Hepatocyte (in vitro differentiated cells): Measurements from ENCODE around the gene EIF4E1B. TPM values are rescaled to one million over a fixed set of nuclear protein-coding genes. Genes with fewer than 3 reads are reported as not detected.

Experiments
- DNase-seq: peaks from one replicate; pipeline ENCODE4 v3.0.0-alpha.2; 2016; ENCODE audit warnings: low spot score
- H2AFZ ChIP-seq: fragments of 200-600 bp; sonication (generic); 2 replicates; pipeline ENCODE4 v1.6.0; 2016; ENCODE audit warnings: antibody characterized with exemption, mild to moderate bottlenecking
- H3K27ac ChIP-seq: fragments of 200-600 bp; sonication (generic); 2 replicates; pipeline ENCODE4 v1.5.1; 2016; ENCODE audit warnings: mild to moderate bottlenecking
- H3K27me3 ChIP-seq: fragments of 200-600 bp; sonication (generic); 2 replicates; pipeline ENCODE4 v1.6.1; 2016
- H3K36me3 ChIP-seq: fragments of 200-600 bp; sonication (generic); replicated peaks from 2 replicates; pipeline ENCODE4 v1.5.1; 2016; ENCODE audit warnings: low read depth; ENCODE audit not compliant: insufficient read depth
- H3K4me1 ChIP-seq: fragments of 200-600 bp; sonication (generic); 2 replicates; pipeline ENCODE4 v1.5.1; 2016; ENCODE audit warnings: mild to moderate bottlenecking, moderate library complexity; ENCODE audit not compliant: insufficient read depth
- H3K4me2 ChIP-seq: fragments of 200-600 bp; sonication (generic); 2 replicates; pipeline ENCODE4 v1.6.0; 2016
- H3K4me3 ChIP-seq: fragments of 200-600 bp; sonication (generic); 2 replicates; pipeline ENCODE4 v1.5.1; 2016; ENCODE audit warnings: mild to moderate bottlenecking
- H3K79me2 ChIP-seq: fragments of 200-600 bp; sonication (generic); 2 replicates; pipeline ENCODE4 v1.6.0; 2017; ENCODE audit warnings: mild to moderate bottlenecking
- H3K9me2 ChIP-seq: fragments of 200-600 bp; sonication (generic); replicated peaks from 2 replicates; pipeline ENCODE4 v1.6.0; 2017; ENCODE audit warnings: mild to moderate bottlenecking; ENCODE audit not compliant: insufficient read depth
- H3K9me3 ChIP-seq: fragments of 200-600 bp; sonication (generic); 2 replicates; pipeline ENCODE4 v1.5.1; 2016; ENCODE audit warnings: low read depth, mild to moderate bottlenecking
- H4K20me1 ChIP-seq: fragments of 200-600 bp; sonication (generic); 2 replicates; pipeline ENCODE4 v1.6.0; 2016; ENCODE audit warnings: mild to moderate bottlenecking; ENCODE audit not compliant: insufficient read depth, poor library complexity, severe bottlenecking
- CTCF ChIP-seq: fragments of 200-600 bp; sonication (generic); IDR thresholded peaks from 2 replicates; pipeline ENCODE4 v1.5.1; 2016; ENCODE audit warnings: antibody characterized with exemption, mild to moderate bottlenecking; ENCODE audit not compliant: poor library complexity
- EZH2 ChIP-seq: fragments of 200-600 bp; sonication (generic); IDR thresholded peaks from 2 replicates; pipeline ENCODE4 v1.6.1; 2016; ENCODE audit warnings: antibody characterized with exemption, mild to moderate bottlenecking, borderline replicate concordance
- EZH2phosphoT487 ChIP-seq: fragments of 200-600 bp; sonication (generic); IDR thresholded peaks from one replicate; pipeline ENCODE4 v1.6.1; 2018; ENCODE audit warnings: antibody characterized with exemption, mild to moderate bottlenecking, low read depth, moderate library complexity; ENCODE audit not compliant: unreplicated experiment, severe bottlenecking
- WGBS: methylation state at CpG from one replicate; pipeline ENCODE4 v1.1.6; 2016; ENCODE audit warnings: low lambda C conversion rate; ENCODE audit errors: missing lambda C conversion rate; 5-methylcytosine and 5-hydroxymethylcytosine counted together
- polyA plus RNA-seq: library from polyadenylated mRNA; unstranded; fragments of >200 nt; fragmentation: Nextera tagmentation; extraction: Ambion mirVana; gene quantifications from 2 replicates; pipeline ENCODE4 v1.2.1, GENCODE V29; 2016
- total RNA-seq: library from RNA; depleted of rRNA; stranded (reverse); fragments of >200 nt; gene quantifications from 2 replicates; pipeline ENCODE4 v1.2.3, GENCODE V29; 2014

EIF4E1B gene
- total and polyA plus RNA-seq, 2 experiments from 2014 or later: not detected

- H3K79me2 ChIP-seq: no peaks in the 10 kb centered on the region
- peaks cover 51% of the 10 kb centered on the region for H3K27me3 ChIP-seq
- no peak overlapping the region for H3K27ac ChIP-seq
- no peaks in the 10 kb centered on the region for H3K4me1 ChIP-seq
- H4K20me1 ChIP-seq: no peaks in the 10 kb centered on the region
- no peak for TF ChIP-seq CTCF
- no peak for TF ChIP-seq EZH2
- TF ChIP-seq EZH2phosphoT487: no peak
- no peak overlapping the region for H2AFZ ChIP-seq
- WGBS: 44% methylated on average over 6 of the region's 6 CpGs
- no peak for DNase-seq
- H3K4me3 ChIP-seq: no peak overlapping the region
- H3K9me3 ChIP-seq: no peaks in the 10 kb centered on the region
- H3K4me2 ChIP-seq: no peak overlapping the region
- no peaks in the 10 kb centered on the region for H3K9me2 ChIP-seq
- no peaks in the 10 kb centered on the region for H3K36me3 ChIP-seq
Observed at GRCh38 chr5:176633598-176633997, 3.1 kb downstream of the EIF4E1B start.

- Histone ChIP-seq H3K27ac (no peak overlapping the region), H4K20me1 (no peaks in the 10 kb centered on the region), H2AFZ (no peak overlapping the region), H3K36me3 (no peaks in the 10 kb centered on the region), H3K4me3 (no peak overlapping the region), H3K27me3 (peaks cover 24% of the 10 kb centered on the region), H3K9me3 (no peaks in the 10 kb centered on the region), H3K79me2 (no peaks in the 10 kb centered on the region), H3K4me2 (no peak overlapping the region), H3K9me2 (no peaks in the 10 kb centered on the region), H3K4me1 (no peaks in the 10 kb centered on the region)
- DNase-seq: no peak
- WGBS: 45% methylated on average over 9 of the region's 9 CpGs
- TF ChIP-seq EZH2phosphoT487 (no peak), EZH2 (no peak), CTCF (no peak)
Observed at GRCh38 chr5:176636426-176636825, 6.0 kb downstream of the EIF4E1B start.

- Histone ChIP-seq H3K27ac (no peak overlapping the region), H4K20me1 (no peaks in the 10 kb centered on the region), H3K4me2 (no peak overlapping the region), H3K9me2 (no peaks in the 10 kb centered on the region), H3K9me3 (no peaks in the 10 kb centered on the region), H3K27me3 (peaks cover 17% of the 10 kb centered on the region), H3K79me2 (no peaks in the 10 kb centered on the region), H3K4me3 (no peak overlapping the region), H3K4me1 (no peaks in the 10 kb centered on the region), H3K36me3 (no peaks in the 10 kb centered on the region), H2AFZ (no peak overlapping the region)
- no peak for DNase-seq
- TF ChIP-seq EZH2phosphoT487: no peak
- no peak for TF ChIP-seq EZH2
- no peak for TF ChIP-seq CTCF
- 62% methylated on average over 4 of the region's 4 CpGs for WGBS
Observed at GRCh38 chr5:176637556-176637955, 7.1 kb downstream of the EIF4E1B start.

- Histone ChIP-seq H3K4me1 (no peaks in the 10 kb centered on the region), H3K9me3 (no peaks in the 10 kb centered on the region), H3K79me2 (no peaks in the 10 kb centered on the region), H3K9me2 (no peaks in the 10 kb centered on the region), H4K20me1 (no peaks in the 10 kb centered on the region), H3K27ac (no peak overlapping the region), H3K4me2 (no peak overlapping the region), H3K36me3 (no peaks in the 10 kb centered on the region), H3K4me3 (no peak overlapping the region), H3K27me3 (peaks cover 8% of the 10 kb centered on the region), H2AFZ (no peak overlapping the region)
- WGBS: 96% methylated on average over 3 of the region's 3 CpGs
- no peak for TF ChIP-seq CTCF
- no peak for TF ChIP-seq EZH2
- no peak for TF ChIP-seq EZH2phosphoT487
- DNase-seq: no peak
Observed at GRCh38 chr5:176638437-176638836, 8.0 kb downstream of the EIF4E1B start.
